CD4-positive, alpha-beta memory T cell (primary cell): ENCODE data around the gene RPS6KB2. TPM values are rescaled to one million over a fixed set of nuclear protein-coding genes. Genes with fewer than 3 reads are reported as not detected.

ENCODE experiments used
- CTCF ChIA-PET: fragments of 350-600 bp; sonication (Branson Sonifier 250); formaldehyde crosslinking; loops from one replicate; lab custom pipeline; 2021; ENCODE audit warnings: inconsistent platforms; ENCODE audit not compliant: partially characterized antibody; lab: Charles Lee
- POLR2A ChIA-PET: fragments of 350-600 bp; sonication (Branson Sonifier 250); formaldehyde crosslinking; loops from one replicate; lab custom pipeline; 2021; ENCODE audit not compliant: partially characterized antibody; lab: Charles Lee
- DNase-seq, 5 donors: peaks; one replicate each; pipeline versions ENCODE4 v3.0.0 to v3.0.0-alpha.2; 2020 to 2022; ENCODE audit warnings: mixed read lengths in 1 of 5
- H3K27ac ChIP-seq: one replicate; pipeline ENCODE4 v1.7.0; 2013; ENCODE audit warnings: low read depth, low read length
- H3K27me3 ChIP-seq: 2 replicates; pipeline ENCODE4 v1.7.0; 2013; ENCODE audit warnings: mild to moderate bottlenecking, low read length, moderate library complexity; ENCODE audit not compliant: insufficient read depth
- H3K36me3 ChIP-seq: 2 replicates; pipeline ENCODE4 v1.7.0; 2013; ENCODE audit warnings: mild to moderate bottlenecking, low read length, moderate library complexity; ENCODE audit not compliant: insufficient read depth
- H3K4me1 ChIP-seq: 2 replicates; pipeline ENCODE4 v1.7.0; 2013; ENCODE audit warnings: mild to moderate bottlenecking, low read length, moderate library complexity; ENCODE audit not compliant: insufficient read depth
- H3K4me3 ChIP-seq, 2 donors: one replicate each; pipeline ENCODE4 v1.7.0; 2013; ENCODE audit warnings: low read length in 2 of 2, mild to moderate bottlenecking in 1 of 2
- H3K9me3 ChIP-seq, 2 donors: one replicate each; pipeline ENCODE4 v1.7.0; 2013; ENCODE audit warnings: low read length in 2 of 2, control low read depth in 1 of 2; ENCODE audit not compliant: control insufficient read depth in 1 of 2
- H3K27ac Mint-ChIP-seq, 7 donors: one replicate each; pipeline ENCODE4 v1.8.0; 2020 to 2021; ENCODE audit warnings: mixed read lengths in 7 of 7, mild to moderate bottlenecking in 6 of 7, inconsistent platforms in 3 of 7, moderate library complexity in 3 of 7
- H3K27me3 Mint-ChIP-seq, 2 donors: one replicate each; pipeline ENCODE4 v1.8.0; 2020 to 2021; ENCODE audit warnings: mixed read lengths in 2 of 2
- H3K36me3 Mint-ChIP-seq, 2 donors: one replicate each; pipeline ENCODE4 v1.8.0; 2020 to 2021; ENCODE audit warnings: mixed read lengths in 2 of 2, inconsistent platforms in 1 of 2, mild to moderate bottlenecking in 1 of 2
- H3K4me1 Mint-ChIP-seq, 4 donors: one replicate each; pipeline ENCODE4 v1.8.0; 2020 to 2021; ENCODE audit warnings: mixed read lengths in 4 of 4, mild to moderate bottlenecking in 1 of 4
- H3K4me3 Mint-ChIP-seq, 8 donors: one replicate each; pipeline ENCODE4 v1.8.0; 2020 to 2021; ENCODE audit warnings: mixed read lengths in 8 of 8, mild to moderate bottlenecking in 7 of 8, moderate library complexity in 6 of 8, inconsistent platforms in 3 of 8
- H3K9me3 Mint-ChIP-seq, 8 donors: one replicate each; pipeline ENCODE4 v1.8.0; 2020 to 2021; ENCODE audit warnings: mixed read lengths in 8 of 8, mild to moderate bottlenecking in 5 of 8, inconsistent platforms in 3 of 8, moderate library complexity in 1 of 8
- intact Hi-C: fragments of 100-400 bp; cut with micrococcal nuclease; formaldehyde crosslinking; loops from one replicate; pipeline ENCODE4 v1.15.1; 2023
- polyA plus RNA-seq, 2 donors: library from polyadenylated mRNA; unstranded; fragments of 300-500 nt; fragmentation: Illumina TruSeq; gene quantifications; one replicate each; pipeline ENCODE4 v1.2.3, GENCODE V29; 2021
- total RNA-seq, 2 experiments: library from RNA; stranded (reverse); gene quantifications; one replicate each; pipeline ENCODE4 v1.2.3, GENCODE V29; 2021

The RPS6KB2 gene
- total and polyA plus RNA-seq, 4 experiments from 2014 or later = 55.2 to 79.9 (median 68.2) TPM

- DNase-seq = no peak
- H3K9me3 Mint-ChIP-seq = no peaks in the 10 kb centered on the region
- H3K27ac ChIP-seq = no peak overlapping the region
- no peak overlapping the region for H3K4me3 ChIP-seq
- ChIA-PET POLR2A (interaction anchor here (0.7 to 30.4 kb wide), 3 partner anchors 12 to 52 kb away, joined by 3 to 900 read pairs (median 7); partner anchors contain the start of genes CORO1B, PPP1CA, PTPRCAP and RPS6KB2), CTCF (no interaction called here)
- H3K4me1 Mint-ChIP-seq = peaks cover 5 to 14% (median 8%) of the 10 kb centered on the region in 4 donors
- H3K27me3 Mint-ChIP-seq = no peaks in the 10 kb centered on the region
- no peaks in the 10 kb centered on the region for H3K36me3 Mint-ChIP-seq
- no peak overlapping the region for H3K27ac Mint-ChIP-seq
- intact Hi-C loops = no loop called here
- H3K4me3 Mint-ChIP-seq = no peak overlapping the region
- H3K27me3 ChIP-seq = no peaks in the 10 kb centered on the region
- peaks cover 6% of the 10 kb centered on the region for H3K4me1 ChIP-seq
- H3K36me3 ChIP-seq = no peaks in the 10 kb centered on the region
- H3K9me3 ChIP-seq = no peaks in the 10 kb centered on the region
These were observed 25.8 kb downstream of the RPS6KB2 start for GRCh38 chr11:67453816-67454732.

DNA sequence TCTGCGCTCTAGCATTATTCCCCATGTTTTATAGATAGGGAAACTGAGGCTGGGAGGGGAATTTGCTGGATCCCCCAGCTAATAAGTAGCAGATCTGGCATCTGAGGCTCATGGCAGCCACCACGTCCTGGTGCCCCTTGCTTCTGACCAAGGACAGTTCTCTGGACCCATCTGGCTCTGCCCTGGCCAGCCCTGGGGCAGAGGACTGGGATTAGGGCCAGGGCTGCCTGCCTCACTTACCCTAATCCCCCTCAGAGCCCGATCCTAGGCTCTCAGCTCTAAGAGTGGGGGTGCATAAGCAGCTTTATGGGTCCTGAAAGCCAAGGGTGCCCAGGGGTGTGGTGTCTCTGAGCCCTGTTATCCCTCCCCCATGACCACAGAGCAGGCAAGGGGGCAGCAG is 26.8 kb downstream of the RPS6KB2 start, which contains the start of gene CABP4:
Gene CABP4, plus strand, starts transcription at position 301 of the 400 bp plus-strand sequence. Its CDS starts 70 bp downstream, at position 371.
- no peaks in the 10 kb centered on the region for H3K4me1 ChIP-seq
- no peak for DNase-seq
- H3K9me3 ChIP-seq = no peaks in the 10 kb centered on the region
- POLR2A ChIA-PET = interaction anchor here (0.8 to 30.4 kb wide), 3 partner anchors 14 to 53 kb away, joined by 3 to 900 read pairs (median 7); partner anchors contain the start of genes CORO1B, PPP1CA, PTPRCAP and RPS6KB2
- H3K27ac ChIP-seq = no peak within 1 kb of the TSS
- CTCF ChIA-PET = no interaction called here
- Mint-ChIP-seq H3K27ac (no peak within 1 kb of the TSS), H3K4me1 (peaks cover 4 to 11% (median 6%) of the 10 kb centered on the region in 4 donors), H3K36me3 (no peaks in the 10 kb centered on the region), H3K4me3 (no peak within 1 kb of the TSS), H3K9me3 (no peaks in the 10 kb centered on the region), H3K27me3 (no peaks in the 10 kb centered on the region)
- H3K4me3 ChIP-seq = no peak within 1 kb of the TSS
- H3K36me3 ChIP-seq = no peaks in the 10 kb centered on the region
- H3K27me3 ChIP-seq = no peaks in the 10 kb centered on the region
- intact Hi-C loops = no loop called here

DNA sequence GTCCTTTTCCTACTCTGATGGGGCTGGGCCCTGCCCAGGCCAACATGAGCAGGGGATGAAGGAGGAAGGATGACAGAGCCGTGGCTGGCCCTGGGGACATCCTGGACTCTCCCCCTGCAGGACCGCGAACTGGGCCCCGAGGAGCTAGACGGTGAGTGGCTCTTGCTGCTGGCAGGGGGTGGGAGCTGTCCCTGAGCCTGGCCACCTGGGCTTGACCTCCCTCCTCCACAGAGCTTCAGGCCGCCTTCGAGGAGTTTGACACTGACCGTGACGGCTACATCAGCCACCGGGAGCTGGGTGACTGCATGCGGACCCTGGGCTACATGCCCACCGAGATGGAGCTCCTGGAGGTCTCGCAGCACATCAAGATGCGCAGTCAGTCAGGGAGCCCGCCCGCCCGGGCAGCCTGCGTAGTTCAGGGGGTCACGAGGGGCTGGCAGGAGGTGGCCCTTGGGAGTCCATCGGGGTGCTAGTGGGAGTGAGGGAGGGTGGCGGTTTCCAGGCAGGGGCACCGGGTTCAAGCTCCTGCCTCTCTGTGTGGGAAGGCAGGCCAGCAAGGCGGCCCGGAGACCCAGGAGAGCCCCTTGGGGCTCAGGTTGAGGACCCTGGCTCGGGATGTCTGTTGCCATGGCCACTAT is 27.9 kb downstream of the RPS6KB2 start:
- no peak overlapping the region for H3K27ac Mint-ChIP-seq
- no peak for DNase-seq
- CTCF ChIA-PET = no interaction called here

DNA sequence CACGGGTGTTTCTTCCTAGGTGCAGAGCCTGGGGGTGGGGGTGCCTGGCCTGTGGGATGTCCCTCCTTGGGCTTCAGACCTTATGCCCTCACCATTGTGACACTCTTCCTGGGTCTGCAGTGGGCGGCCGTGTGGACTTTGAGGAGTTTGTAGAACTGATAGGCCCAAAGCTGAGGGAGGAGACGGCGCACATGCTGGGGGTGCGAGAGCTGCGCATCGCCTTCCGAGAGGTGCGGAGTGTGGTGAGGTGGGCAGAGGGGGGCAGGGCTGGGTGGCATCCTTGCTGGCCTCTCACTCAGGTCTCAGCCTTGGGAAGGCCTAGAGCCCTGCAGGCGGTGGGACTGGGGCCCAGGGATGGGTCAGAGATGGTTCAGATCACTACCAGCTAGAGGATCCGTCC is 29.2 kb downstream of the RPS6KB2 start:
- Mint-ChIP-seq H3K27me3 (no peaks in the 10 kb centered on the region), H3K36me3 (no peaks in the 10 kb centered on the region), H3K4me3 (no peak overlapping the region), H3K9me3 (no peaks in the 10 kb centered on the region), H3K27ac (peak overlapping the region in 2 of 7 donors; percentile 30 to 35), H3K4me1 (peaks cover 3 to 5% (median 5%) of the 10 kb centered on the region in 4 donors)
- H3K27ac ChIP-seq = no peak overlapping the region
- intact Hi-C loops = no loop called here
- H3K27me3 ChIP-seq = no peaks in the 10 kb centered on the region
- DNase-seq = no peak
- H3K9me3 ChIP-seq = no peaks in the 10 kb centered on the region
- no peak overlapping the region for H3K4me3 ChIP-seq
- CTCF ChIA-PET = no interaction called here
- H3K4me1 ChIP-seq = no peaks in the 10 kb centered on the region
- POLR2A ChIA-PET = interaction anchor here (2.8 to 30.4 kb wide), 2 partner anchors 11 to 19 kb away, joined by 8 to 900 read pairs; partner anchors contain the start of genes CORO1B, PTPRCAP and RPS6KB2
- no peaks in the 10 kb centered on the region for H3K36me3 ChIP-seq

More for the DNA sequence above, 27.9 kb downstream of the RPS6KB2 start:
- Mint-ChIP-seq H3K4me1 (peaks cover 4 to 9% (median 6%) of the 10 kb centered on the region in 4 donors), H3K36me3 (no peaks in the 10 kb centered on the region), H3K9me3 (no peaks in the 10 kb centered on the region), H3K27me3 (no peaks in the 10 kb centered on the region), H3K4me3 (no peak overlapping the region)
- H3K4me3 ChIP-seq = no peak overlapping the region
- POLR2A ChIA-PET = interaction anchor here (1.0 to 30.4 kb wide), 4 partner anchors 9 to 65 kb away, joined by 3 to 900 read pairs (median 6); partner anchors contain the start of genes CORO1B, PPP1CA, PTPRCAP and RAD9A
- intact Hi-C loops = no loop called here
- H3K27me3 ChIP-seq = no peaks in the 10 kb centered on the region
- H3K27ac ChIP-seq = no peak overlapping the region
- no peaks in the 10 kb centered on the region for H3K4me1 ChIP-seq
- H3K9me3 ChIP-seq = no peaks in the 10 kb centered on the region
- H3K36me3 ChIP-seq = no peaks in the 10 kb centered on the region

GRCh38 chr11:67458266-67458665 is 30.0 kb downstream of the RPS6KB2 start:
- peaks cover 3 to 5% (median 5%) of the 10 kb centered on the region in 4 donors for H3K4me1 Mint-ChIP-seq
- ChIA-PET POLR2A (interaction anchor here (0.9 to 30.4 kb wide), 3 partner anchors 10 to 38 kb away, joined by 3 to 900 read pairs (median 8); partner anchors contain the start of genes CORO1B, PTPRCAP and RPS6KB2), CTCF (interaction anchor here (0.7 kb wide), 1 partner anchor 10 kb away, joined by 3 read pairs; the partner anchor contains the start of gene TMEM134)
- no peaks in the 10 kb centered on the region for H3K9me3 Mint-ChIP-seq
- no peaks in the 10 kb centered on the region for H3K36me3 ChIP-seq
- H3K4me1 ChIP-seq = no peaks in the 10 kb centered on the region
- intact Hi-C loops = no loop called here
- no peak overlapping the region for H3K27ac Mint-ChIP-seq
- no peak overlapping the region for H3K4me3 Mint-ChIP-seq
- no peaks in the 10 kb centered on the region for H3K27me3 Mint-ChIP-seq
- H3K27me3 ChIP-seq = no peaks in the 10 kb centered on the region
- no peak overlapping the region for H3K27ac ChIP-seq
- no peak overlapping the region for H3K4me3 ChIP-seq
- no peak for DNase-seq
- no peaks in the 10 kb centered on the region for H3K36me3 Mint-ChIP-seq
- H3K9me3 ChIP-seq = no peaks in the 10 kb centered on the region

DNA sequence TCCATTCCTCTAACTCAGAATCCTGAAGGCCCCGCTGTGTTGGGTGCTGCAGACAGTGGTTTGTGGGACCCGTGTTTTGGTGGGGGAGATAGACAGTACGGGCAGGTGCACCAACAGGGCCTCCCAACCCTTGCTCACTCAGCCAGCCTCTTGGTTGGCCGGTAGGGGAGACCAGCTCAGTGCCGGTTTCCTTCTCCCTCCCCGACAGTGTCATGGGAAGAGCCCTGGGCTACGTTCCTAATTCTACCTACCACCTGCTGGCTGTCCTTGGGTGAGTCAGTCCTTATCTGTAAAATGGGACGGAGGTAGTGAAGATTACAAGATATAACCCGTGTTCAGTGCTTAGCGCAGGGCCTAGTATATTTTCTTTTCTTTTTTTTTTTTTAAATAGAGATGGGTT is 34.9 kb downstream of the RPS6KB2 start:
- Mint-ChIP-seq H3K27me3 (no peaks in the 10 kb centered on the region), H3K4me3 (no peak overlapping the region), H3K9me3 (no peaks in the 10 kb centered on the region), H3K4me1 (peaks cover 13 to 39% (median 24%) of the 10 kb centered on the region in 4 donors), H3K36me3 (peaks cover 0 to 7% of the 10 kb centered on the region in 2 donors), H3K27ac (peak overlapping the region in 3 of 7 donors; percentile 50 to 57 (median 51))
- Histone ChIP-seq H3K4me1 (peaks cover 37% of the 10 kb centered on the region), H3K4me3 (no peak overlapping the region), H3K36me3 (no peaks in the 10 kb centered on the region), H3K27ac (no peak overlapping the region), H3K27me3 (no peaks in the 10 kb centered on the region), H3K9me3 (no peaks in the 10 kb centered on the region)
- ChIA-PET CTCF (no interaction called here), POLR2A (interaction anchor here (0.9 to 30.4 kb wide), 7 partner anchors 12 to 72 kb away, joined by 3 to 900 read pairs (median 4); partner anchors contain the start of genes CDK2AP2, CORO1B, PPP1CA and PTPRCAP)
- DNase-seq = no peak
- intact Hi-C loops = no loop called here
